Sigmoid colon (tissue), 4 donors: ENCODE data around the gene XPO1.
"Not testable (repeated sequence)": the region's sequence is repeated elsewhere in the genome, so short reads cannot be mapped to it uniquely, and the experiment has no call there.

Experiments used
- EP300 ChIP-seq, 4 donors: sonication (generic); formaldehyde crosslinking; IDR thresholded peaks; one replicate each; pipeline ENCODE4 v1.6.1; 2017; ENCODE audit warnings: antibody characterized with exemption in 4 of 4
- POLR2A ChIP-seq, 2 donors: fragments of 450-650 bp; IDR thresholded peaks; one replicate each; pipeline ENCODE4 v1.6.1; 2016; ENCODE audit warnings: antibody characterized with exemption in 2 of 2, mild to moderate bottlenecking in 2 of 2, moderate library complexity in 2 of 2
- POLR2AphosphoS5 ChIP-seq, 4 donors: sonication (generic); formaldehyde crosslinking; IDR thresholded peaks; one replicate each; pipeline ENCODE4 v1.6.1; 2017; ENCODE audit warnings: antibody characterized with exemption in 4 of 4
- TF ChIP-seq, protein P1 (sequence below), 4 experiments: fragments of 450-650 bp in 3 of 4; fragments of 200-600 bp in 1 of 4; IDR thresholded peaks; one replicate each; pipeline ENCODE4 v1.5.1; 2016 to 2019; ENCODE audit warnings: antibody characterized with exemption in 4 of 4, mild to moderate bottlenecking in 3 of 4, moderate library complexity in 2 of 4

DNA sequence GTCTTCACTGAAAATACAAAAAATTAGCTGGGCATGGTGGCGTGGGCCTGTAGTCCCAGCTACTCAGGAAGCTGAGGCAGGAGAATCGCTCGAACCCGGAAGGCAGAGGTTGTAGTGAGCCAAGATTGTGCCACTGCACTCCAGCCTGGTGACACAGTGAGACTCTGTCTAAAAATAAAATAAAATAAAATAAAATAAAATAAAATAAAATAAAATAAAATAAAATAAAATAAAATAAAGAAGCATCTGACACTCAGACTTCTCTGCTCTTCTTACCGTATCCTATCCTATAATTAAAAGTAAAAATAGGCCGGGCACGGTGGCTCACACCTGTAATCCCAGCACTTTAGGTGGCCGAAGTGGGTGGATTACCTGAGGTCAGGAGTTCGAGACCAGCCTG is 46.2 kb upstream of the XPO1 start:
- TF ChIP-seq POLR2AphosphoS5, POLR2A, EP300 (IDR thresholded peaks at IDR 0.05): not testable (repeated sequence)
- TF ChIP-seq, protein P1, sequence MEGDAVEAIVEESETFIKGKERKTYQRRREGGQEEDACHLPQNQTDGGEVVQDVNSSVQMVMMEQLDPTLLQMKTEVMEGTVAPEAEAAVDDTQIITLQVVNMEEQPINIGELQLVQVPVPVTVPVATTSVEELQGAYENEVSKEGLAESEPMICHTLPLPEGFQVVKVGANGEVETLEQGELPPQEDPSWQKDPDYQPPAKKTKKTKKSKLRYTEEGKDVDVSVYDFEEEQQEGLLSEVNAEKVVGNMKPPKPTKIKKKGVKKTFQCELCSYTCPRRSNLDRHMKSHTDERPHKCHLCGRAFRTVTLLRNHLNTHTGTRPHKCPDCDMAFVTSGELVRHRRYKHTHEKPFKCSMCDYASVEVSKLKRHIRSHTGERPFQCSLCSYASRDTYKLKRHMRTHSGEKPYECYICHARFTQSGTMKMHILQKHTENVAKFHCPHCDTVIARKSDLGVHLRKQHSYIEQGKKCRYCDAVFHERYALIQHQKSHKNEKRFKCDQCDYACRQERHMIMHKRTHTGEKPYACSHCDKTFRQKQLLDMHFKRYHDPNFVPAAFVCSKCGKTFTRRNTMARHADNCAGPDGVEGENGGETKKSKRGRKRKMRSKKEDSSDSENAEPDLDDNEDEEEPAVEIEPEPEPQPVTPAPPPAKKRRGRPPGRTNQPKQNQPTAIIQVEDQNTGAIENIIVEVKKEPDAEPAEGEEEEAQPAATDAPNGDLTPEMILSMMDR (IDR thresholded peaks at IDR 0.05): not testable (repeated sequence)
